CMK (cell line): Measurements from ENCODE around the gene KBTBD13.

Experiments used
- DNase-seq: peaks from one replicate; pipeline ENCODE4 v3.0.0-alpha.2; 2010; ENCODE audit warnings: low read depth

The KBTBD13 gene

DNA sequence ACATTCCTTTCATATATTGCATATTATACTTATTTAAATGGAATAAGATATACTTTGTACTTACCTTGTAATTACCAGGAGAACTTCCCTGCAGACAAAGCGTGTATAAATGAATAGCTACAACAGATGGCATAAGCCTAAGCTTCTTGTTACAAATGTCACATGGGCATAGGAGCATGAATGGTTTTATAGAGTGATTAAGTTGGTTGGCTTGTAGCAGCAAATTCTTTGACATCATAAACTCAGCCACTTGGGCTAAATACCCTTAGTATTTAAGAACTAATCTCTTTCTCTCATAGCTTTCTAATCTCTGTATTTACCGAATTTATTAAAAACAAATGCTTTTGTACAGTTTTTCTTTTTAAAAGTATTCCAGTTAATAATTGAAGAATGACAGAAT lies 38.5 kb downstream of the KBTBD13 start, which contains the start of gene UBAP1L:
Gene UBAP1L (minus strand): TSS at position 115 of the 400 bp plus-strand sequence. CDS start 8,985 bp downstream, outside the sequence.
- no peak for DNase-seq

DNA sequence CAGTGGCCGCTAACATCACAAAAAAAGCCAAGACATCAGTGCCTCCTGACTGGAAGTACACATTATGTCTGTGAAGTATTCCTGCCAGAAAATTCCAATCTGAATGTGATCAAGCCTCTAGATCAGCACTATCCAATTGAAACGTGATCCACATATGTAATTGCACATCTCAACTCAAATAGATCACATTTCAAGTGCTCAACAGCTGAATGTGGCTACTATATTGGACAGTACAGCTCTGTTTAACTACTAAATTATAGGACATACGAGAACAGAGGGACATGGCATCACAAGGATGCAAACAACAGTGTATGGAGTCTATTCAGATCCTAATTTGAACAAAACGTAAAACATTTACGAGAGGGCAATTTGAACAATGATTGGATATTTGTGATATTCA lies 39.0 kb downstream of the KBTBD13 start:
- DNase-seq, result no peak
